Fibroblast of skin of left biceps (primary cell): ENCODE measurements around the gene ITSN2.
"Not testable (repeated sequence)": the region's sequence is repeated elsewhere in the genome, so short reads cannot be mapped to it uniquely, and the experiment has no call there.

Experiments used
- DNase-seq, 2 experiments: peaks; one replicate each; pipeline ENCODE4 v3.0.0-alpha.2; 2013; ENCODE audit warnings: low read depth in 2 of 2

The ITSN2 gene

DNA sequence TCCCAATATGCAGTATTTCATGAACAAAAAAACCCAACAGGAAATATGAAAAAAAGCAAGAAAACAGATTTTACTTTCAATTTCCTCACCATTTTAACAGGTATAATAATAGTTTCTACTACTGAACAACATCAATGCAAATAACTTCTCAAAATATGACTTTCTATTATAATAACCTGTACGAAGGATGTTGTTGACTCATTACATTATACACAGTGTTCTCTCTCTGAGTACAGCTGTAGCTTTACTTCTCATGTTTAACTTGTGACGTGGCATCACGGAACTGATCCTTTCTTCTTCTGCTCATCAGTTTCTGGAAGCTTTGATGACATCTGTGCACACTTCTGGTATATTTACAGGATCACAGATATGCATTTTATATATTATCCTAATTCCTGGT lies 145.5 kb downstream of the ITSN2 start:
- DNase-seq, result no peak

DNA sequence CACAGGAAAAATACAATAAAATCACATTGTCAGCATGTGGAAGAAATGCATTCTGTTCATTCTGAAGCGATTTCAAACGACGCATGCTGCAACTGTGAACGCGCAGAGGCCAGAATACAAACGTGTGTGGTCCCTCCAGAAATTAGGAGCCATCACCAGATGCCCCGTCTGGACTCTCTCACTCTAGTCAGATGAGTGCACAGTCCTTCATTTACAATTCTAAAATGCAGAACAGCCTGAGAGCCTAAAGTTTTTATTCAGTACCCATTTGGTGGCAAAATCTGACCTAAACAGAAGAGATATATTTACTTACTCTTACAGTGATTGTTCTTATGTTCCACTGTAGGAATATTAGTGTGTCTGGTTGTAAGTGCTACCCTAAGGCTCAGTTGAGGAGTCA lies 148.9 kb downstream of the ITSN2 start:
- DNase-seq, result no peak

DNA sequence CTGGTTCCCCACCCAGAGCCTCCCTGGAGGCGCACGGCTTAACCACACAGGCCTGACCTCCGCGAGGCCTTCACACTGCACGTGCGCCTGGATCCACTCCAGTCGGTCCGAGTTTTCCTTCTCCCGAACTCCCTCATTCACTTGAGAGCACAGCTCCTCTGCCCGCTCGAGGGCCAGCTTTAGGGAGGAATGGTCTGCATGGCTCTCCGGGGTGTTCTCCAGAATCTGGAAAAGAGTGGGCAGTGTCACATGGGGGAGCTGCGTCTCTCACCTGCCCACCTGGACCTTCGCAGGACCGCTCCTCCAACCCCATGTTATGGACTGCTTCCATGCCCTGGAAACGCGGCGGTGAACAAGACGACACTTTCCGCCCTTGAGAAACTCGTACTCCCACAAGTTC lies 149.6 kb downstream of the ITSN2 start:
- no peak for DNase-seq

DNA sequence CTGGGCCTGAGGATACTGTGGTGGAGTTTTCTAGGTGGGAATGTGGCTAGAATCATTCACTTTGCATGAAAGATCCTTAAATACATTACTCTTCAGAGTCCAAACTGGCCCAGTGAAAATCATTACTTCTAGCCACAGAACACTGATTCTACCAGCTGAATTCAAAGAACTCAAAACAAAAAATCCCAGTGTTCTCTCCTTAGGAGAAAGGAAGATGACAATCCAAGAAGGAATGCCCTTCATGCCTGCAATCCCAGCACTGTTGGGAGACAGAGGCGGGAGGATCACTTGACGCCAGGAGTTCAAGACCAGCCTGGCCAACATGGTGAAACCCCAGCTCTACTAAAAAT lies 150.3 kb downstream of the ITSN2 start:
- DNase-seq, result no peak

DNA sequence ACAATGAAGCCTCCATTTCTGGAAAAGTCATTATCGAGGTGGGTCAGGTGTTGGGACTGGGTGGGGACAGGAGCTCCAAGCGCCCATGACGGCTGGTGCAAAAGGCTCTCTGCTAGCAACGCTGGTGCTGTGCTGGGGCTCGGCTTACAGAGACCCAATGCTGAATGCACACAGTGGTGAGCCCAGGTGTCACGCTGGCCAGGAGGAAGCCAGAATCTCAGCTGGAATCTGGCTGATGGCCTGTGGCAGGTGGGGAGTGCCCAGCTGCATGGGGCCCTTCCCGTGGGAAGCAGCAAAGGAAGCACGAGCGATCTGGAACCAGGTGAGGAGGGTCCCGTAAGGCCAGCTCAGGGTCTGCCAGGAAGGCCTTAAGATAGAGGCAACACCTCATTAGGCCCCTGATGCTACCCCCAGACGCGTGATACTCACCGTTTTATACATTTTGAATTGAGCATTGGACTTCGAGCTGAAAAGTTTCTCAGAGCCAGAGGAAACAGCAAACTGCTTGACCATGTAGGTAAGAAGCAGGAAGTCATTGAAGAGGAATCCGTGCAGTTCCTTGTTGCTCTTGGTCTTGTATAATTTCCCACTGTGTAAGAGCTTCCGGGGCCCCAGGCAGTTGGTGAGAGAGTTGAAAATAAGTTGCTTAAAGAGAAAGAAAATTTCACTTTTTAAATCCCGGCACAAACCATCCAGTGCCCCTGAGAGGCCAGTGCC lies 150.8 kb downstream of the ITSN2 start:
- no peak for DNase-seq

DNA sequence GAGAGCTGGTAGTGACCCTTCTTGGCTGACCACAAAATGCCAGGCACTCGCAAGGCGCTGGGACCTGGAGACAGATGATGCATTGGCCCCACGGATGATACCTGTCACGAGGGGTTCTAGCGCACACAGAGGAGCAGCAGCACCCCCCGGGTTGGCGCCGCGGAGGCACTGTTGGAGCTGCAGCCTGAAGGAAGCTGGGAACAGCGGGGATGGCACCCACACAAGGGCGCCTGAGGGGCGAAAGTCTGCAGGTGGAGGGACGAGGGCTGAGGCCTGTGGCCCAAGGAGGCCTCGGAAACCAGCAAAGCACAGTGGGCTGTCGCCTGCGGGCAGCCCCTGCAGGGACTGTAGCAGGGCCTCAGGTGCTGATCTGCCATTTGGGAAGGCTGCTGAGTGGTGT lies 151.8 kb downstream of the ITSN2 start:
- DNase-seq, result no peak

DNA sequence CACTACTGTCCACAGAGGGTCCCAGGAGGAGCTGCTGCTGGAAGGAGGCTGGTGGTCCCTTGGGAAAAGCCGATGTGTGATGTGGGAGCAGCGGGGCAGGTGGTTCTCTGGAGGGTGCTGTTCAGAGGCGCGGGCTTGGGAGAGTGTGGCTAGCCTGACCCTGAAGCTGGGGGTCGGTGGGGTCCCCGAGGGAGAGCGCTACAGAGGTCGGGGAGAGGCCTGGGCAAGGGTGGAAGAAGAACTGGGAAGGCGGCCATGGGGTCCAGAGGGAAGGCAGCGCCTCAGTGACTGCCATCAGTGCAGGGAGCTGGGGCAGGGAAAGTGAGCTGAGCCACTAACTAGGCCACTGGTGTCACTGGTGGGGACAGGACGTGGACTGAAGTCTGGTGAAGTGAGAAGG lies 153.0 kb downstream of the ITSN2 start:
- no peak for DNase-seq

DNA sequence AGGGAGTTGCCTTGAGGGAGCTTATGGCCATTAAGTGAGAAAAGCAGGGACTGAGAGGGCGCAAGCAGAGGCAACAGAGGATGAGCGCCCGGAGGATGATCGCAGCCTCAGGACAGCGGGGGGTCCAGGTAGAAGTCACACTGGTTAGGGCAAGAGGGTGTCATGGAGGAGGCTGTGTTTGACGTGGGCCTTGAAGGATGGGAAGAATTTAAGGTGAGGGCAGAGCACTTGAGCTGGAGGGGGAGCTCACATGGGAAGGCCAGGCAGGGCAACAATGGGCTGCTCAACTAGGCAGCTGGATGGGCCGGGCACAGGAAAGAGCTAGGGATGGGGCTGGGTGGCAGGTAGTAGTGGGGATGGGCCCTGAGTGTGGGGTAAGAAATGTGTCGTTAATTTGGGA lies 153.6 kb downstream of the ITSN2 start:
- DNase-seq, result no peak

DNA sequence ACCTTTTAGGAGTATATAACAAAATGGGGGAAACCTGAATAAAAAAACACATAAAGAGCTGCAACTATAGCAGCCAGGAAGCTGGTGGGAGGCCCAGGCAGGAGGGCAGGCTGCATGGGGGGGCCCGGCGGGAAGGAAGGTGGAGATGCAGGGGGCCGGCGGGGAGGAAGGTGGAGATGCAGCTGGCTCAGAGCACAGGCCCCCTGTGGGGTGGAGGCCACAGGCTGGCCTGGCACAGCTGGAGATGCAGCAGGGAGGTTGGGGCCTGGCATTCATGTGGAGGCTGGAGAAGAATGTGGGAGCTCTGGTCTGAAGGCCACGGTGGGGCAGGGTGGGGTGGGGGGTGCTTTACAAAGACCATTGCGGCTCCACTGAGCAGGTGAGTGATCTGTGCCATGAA lies 154.1 kb downstream of the ITSN2 start:
- no peak for DNase-seq

DNA sequence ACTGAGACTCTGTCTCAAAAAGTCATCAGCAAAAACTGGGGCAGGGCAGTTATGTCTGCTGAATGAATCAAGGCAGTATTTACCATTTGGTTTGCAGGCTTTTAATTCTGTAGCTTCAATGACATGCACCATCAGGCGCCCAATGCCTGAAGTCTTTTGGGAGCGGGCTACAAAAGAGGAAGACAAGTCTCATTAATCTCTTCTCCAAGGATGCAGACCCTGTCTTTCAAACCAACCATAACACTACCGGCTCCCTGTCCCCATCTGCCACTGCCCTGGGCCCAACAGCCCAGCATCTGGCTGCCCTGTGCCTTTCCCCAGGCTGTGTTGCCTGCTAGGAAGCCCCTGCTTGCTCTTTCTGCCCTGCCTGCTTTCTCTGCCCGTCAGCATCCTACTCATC lies 155.2 kb downstream of the ITSN2 start:
- DNase-seq, result no peak

DNA sequence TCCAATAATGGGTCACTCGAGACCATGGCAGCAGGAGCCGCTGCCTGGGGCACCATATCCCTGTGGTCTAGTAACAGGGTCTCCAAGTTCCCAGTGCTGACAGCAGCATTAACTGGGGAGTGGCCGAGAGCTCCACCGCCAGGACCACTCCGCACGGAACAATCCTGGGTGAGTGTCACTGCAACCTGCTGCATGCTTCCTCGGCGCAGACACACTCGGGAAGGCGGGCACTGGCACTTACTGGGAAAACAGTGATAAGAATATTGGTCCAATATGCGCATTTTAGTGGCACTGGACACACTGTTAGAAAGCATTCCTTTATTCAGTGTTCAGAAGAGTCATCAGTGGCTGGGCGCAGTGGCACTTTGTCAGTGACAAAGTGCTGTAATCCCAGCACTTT lies 155.8 kb downstream of the ITSN2 start:
- no peak for DNase-seq

DNA sequence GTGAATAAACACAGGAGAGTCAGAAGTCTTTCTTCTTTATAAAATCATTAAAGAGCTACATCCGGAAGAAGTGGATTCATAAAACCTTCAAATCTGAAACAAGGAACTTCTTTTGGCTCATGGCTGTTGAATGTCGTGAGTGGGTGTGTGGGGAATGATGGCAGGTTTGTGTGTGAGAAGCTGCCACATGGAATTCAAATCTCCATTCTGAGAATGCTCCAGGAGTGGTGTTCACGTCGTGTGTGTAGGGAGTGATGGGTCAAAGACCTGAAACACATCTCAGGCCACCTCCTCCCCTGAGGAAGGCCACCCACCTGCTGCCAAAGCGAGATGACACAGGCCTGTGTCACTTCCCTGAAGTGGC lies 156.6 kb downstream of the ITSN2 start:
- DNase-seq, result no peak

DNA sequence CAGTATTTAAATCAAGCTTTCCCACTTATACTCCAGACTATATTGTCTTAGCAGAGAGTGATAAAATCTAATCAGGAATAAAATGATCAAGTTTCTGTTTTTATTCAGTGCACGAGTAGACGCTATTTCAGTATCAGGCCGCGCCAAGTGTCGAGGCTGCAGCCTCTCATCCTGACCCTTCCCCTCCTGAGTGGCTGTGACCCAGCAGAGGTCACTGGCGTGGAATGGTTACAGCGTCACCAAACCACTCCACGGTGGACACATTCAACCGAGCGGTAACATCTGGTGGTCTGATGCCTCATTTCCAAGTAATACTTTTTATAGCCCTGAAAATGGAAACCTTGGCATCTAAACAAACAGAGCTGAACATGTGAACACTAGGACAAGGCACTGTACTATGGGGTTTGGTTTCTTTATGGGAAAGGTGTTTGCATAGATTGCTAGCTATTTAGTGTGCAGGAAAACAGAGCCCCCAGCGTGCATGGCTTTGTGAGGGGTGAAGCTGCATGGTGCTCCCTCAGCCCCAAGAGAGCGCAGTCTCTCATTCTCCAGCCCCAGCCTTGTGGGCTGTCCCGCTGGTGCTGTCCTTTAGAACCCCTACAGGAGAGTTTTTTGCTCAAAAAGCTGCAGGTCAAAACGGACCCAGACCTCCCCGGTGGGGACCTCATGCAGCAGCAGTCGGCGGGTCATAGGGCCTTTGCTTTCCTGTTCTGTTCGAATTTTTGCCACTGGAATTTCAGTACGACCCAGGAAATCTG lies 157.1 kb downstream of the ITSN2 start:
- DNase-seq, result no peak

DNA sequence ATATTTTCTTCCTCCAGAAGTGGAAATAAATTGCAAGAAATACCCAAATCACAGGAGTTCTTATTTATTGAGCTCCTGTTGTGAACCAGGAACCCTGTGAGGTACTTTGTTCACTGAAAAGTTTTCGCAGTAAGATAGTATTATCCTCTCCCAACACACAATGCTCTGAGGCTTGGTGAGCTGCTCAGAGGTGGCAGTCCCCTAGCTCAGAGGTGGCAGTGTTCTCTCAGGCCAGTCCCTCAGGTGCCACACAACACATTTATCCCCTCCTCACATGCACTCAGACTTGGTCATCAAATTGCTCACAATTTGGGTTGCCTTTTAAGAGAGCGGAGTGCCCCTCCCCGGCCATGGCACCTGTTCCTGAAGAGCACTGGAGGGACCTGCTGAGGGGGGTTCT lies 159.5 kb downstream of the ITSN2 start:
- no peak for DNase-seq

DNA sequence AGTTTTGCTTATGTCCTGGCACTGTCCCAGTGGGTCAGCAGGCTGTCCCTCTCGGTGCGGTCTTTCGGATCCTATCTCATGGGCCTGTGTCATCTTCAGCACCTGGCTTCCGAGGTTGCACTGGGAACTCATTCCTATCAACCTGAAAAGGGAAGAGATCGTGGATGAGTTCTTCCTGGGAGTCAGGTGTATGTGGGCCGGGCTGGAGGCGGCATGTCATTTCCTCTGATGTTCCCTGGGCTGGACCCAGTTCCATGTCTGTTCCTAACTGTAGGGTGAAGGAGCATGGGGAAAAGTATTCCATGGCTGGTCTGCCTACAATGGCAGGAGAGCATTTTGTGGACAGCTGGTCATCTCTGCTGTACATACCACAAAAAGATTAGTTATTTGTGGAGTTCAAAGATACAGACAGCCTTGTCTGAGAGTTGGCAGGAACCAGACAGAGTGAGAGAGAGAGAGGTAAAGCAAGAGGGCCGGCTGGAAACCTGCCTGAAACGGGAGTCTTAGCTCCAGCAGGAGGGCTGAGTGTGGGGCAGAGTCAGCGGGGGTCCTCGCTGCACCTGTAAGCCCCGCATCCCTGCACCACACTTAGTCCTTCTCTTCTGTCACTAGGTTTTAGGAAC lies 160.3 kb downstream of the ITSN2 start:
- no peak for DNase-seq

DNA sequence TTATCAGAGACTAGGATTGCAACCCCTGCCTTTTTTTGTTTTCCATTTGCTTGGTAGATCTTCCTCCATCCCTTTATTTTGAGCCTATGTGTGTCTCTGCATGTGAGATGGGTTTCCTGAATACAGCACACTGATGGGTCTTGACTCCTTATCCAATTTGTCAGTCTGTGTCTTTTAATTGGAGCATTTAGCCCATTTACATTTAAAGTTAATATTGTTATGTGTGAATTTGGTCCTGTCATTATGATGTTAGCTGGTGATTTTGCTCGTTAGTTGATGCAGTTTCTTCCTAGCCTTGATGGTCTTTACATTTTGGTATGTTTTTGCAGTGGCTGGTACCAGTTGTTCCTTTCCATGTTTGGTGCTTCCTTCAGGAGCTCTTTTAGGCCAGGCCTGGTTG lies 163.1 kb downstream of the ITSN2 start:
- DNase-seq, result not testable (repeated sequence)

DNA sequence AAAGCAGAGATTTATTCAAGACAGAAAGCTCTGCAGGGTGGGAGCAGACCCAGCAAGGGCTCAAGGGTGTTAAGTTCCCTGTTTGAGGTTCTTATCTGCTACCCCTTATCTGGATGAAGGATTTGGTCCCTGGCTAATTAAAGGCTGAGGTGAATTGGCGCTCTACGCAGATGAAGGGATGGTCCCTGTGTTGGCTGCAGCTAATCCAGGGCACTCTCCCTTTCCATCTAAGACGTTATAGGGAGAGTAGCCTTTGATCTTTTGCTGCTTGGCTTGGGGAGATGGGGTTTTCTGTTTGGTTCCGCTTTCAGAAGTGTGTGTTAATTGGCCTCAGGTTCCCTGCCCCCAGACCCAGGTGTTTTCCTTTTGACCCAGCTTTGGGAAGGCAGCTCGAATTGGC lies 168.5 kb downstream of the ITSN2 start:
- DNase-seq, result no peak

DNA sequence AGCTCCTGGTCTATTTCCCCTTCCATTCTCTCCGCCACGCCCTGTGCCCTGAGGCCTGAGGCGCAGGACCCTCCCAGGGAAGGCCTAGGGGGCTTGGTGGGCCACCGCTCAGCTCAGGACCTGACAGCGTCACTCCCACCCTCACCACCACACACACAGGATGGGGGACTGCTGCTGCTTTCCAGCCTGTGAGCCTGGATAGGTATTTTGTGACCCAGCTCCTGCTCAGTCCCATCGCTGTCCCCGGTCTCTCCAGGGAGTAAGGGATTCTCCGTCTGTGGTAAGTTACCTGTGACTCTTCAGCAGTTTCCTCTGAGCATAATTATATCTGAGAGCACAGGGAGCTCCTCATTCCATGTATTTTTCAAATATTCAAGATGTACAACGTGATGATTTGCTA lies 169.2 kb downstream of the ITSN2 start:
- DNase-seq, result no peak

DNA sequence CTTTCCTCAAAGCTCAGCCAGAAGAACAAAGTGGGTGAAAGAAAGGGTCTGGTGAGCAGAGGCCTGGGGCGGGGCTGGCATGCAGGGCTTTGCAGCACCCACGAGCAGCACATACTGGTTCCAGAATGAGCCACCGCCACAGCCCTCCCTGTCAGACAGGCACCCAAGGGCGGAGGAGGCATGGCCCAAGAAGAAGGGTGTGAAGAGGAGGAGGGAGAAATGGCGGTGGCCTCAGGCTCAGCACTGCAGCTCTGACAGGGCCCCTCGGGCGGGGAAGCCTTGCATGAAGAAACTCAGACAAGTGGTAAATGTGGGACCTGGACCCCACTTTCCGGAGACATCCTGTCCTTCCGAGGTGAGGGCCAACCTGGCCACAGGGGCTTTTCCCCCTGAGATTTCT lies 169.8 kb downstream of the ITSN2 start:
- no peak for DNase-seq

DNA sequence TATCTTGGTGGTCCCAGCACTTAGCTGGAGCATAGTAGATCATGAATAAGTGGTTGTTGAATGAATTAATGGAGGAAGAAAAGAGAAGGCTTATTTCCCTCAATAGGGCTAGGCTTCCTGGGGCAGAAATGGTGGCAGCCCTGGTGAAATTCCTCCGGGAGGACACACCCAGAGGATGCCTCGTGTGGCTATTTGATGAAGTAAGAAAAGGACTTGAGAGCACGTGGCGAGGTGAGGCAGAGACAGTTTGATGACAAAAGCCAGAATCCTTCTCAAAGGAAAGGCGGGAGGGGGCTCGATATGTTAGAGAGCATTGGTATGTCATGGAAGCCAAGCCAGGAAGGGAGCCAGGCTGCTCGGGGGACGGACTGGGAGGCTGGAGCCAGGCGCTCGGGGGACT lies 170.8 kb downstream of the ITSN2 start:
- DNase-seq, result no peak

DNA sequence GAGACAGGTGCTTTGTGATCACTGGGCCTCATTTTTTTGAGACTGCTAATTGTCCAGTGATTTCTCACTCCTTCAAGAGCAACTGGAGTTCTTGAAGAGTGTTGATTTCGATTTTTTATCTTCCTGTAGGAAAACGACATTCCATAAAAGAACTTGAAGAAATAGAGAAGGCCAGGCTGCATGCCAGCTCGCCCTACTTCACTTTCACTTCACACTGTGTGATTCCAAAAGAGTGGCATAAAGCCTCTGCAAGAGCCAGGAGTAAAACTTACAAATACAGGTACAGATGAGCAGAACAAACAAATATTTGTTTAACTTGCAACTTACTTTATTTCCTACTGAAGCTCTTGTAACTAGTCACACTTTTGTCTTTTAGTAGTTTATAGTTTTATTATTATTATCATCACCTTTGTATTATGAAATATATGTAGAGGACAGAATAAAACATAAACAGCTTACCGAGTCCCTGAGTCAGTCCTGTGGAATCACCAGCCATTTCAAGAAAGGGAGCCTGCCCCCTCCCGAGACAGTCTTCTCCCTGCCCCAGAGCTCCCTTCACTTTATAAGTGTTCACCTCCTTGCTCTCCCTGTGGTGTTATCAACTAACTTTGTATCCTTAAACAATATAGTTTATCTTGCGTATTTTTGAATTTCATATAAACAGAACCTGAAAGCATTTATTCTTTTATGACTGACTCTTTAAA lies 176.8 kb downstream of the ITSN2 start:
- no peak for DNase-seq

DNA sequence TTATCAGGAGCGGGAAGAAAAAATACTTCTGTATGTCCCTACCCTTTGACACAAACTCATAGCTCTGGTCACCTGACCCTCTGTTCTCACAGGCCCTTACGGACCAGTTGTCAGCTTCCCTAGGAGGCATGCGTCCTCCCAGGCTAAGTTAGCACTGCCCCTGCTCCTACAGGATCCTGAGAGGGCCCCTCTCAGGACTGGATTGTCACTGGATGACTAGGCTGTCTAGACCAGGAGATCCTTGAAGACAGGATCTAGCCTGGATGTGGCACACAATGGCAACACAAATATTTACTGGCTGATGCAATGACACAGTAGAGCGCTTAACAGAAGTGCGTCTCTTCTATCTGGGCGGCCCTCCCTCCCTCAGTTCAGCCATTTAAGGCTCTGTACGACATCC lies 177.8 kb downstream of the ITSN2 start:
- DNase-seq, result no peak

DNA sequence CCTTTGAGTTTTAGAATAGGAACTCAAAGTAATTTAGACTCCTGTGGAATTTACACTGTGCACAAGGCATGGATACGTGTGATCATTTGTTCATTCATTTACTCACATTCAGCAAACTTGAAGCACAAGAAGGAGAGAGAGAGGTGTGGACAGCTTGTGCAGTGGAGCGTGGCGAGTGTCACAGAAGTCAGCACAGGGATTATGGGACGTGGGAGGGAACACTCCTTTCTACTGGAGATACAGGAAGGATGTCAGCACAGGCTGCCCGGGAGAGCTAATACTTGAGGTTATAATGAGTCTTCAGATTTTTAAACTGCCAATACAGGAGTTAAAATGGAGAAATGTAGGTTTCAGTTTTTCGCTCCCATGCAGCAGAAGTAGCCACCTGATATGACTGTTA lies 178.5 kb downstream of the ITSN2 start:
- DNase-seq, result no peak
